ENCODE results near the gene CALHM3.

Gene CALHM3

DNA sequence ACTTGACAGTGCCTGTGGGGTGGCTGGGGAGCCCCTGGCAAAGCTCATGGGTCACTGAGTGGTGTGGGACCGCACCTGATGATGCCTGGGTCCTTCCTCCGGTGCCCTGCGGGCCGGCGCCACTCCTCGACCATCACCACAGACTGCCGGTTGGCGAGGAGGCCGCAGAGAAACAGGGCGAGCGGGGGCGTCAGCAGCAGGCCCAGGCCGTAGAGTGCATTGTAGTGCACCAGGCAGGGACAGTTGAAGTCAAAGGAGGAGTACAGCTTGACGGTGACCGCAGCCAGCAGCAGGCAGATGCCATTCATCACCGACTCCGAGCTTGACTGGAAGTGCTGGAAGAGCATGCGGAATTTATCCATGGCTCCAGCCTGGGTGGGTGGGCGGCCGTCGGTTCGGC is 369 bp downstream of the CALHM3 start:
- DNase-seq, result no peak
- Mint-ChIP-seq H3K9me3 (no peaks in the 10 kb centered on the region), H3K4me3 (no peak overlapping the region), H3K36me3 (ENCODE audit: low read depth) (no peaks in the 10 kb centered on the region), H3K4me1 (peaks cover 32% of the 10 kb centered on the region), H3K27ac (no peak overlapping the region), H3K27me3 (ENCODE audit: low read depth, poor library complexity) (peaks cover 6% of the 10 kb centered on the region)
- TF ChIP-seq, protein P1, sequence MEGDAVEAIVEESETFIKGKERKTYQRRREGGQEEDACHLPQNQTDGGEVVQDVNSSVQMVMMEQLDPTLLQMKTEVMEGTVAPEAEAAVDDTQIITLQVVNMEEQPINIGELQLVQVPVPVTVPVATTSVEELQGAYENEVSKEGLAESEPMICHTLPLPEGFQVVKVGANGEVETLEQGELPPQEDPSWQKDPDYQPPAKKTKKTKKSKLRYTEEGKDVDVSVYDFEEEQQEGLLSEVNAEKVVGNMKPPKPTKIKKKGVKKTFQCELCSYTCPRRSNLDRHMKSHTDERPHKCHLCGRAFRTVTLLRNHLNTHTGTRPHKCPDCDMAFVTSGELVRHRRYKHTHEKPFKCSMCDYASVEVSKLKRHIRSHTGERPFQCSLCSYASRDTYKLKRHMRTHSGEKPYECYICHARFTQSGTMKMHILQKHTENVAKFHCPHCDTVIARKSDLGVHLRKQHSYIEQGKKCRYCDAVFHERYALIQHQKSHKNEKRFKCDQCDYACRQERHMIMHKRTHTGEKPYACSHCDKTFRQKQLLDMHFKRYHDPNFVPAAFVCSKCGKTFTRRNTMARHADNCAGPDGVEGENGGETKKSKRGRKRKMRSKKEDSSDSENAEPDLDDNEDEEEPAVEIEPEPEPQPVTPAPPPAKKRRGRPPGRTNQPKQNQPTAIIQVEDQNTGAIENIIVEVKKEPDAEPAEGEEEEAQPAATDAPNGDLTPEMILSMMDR (IDR thresholded peaks at IDR 0.05), result no peak

DNA sequence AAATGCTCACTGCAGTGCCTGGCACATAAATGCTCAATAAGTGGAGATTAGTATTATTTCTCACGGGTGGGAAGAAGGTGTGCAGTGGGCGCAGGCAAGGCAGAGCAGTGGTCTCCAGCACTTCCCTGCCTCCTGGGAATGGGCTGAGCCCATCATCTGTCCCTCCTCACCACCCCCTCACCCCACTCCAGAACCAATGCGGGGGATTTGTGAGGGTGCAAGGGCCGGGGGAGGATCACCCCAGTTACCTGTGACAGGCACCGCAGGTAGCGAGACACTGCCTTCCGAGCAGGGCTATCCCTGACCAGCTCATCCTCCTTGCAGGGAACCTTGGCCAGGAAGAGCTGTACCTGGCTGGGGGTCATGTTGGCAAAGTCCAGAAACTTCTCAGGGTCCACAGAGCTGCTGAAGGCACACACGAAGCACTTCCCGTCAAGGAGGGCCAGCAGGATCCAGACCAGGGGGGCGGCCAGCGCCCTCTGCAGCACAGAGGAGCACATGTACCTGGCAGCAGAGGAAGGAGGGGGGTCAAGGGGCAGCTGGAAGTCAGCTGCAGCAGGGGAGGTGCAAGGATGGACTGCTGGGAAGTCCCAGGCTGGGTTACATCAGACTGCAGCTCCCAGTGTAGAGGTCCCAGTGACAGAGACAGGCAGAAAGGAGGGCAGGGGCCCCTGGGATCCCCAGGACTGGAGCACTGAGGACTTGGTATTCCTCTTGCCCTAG is 2.8 kb downstream of the CALHM3 start:
- Mint-ChIP-seq H3K4me1 (peaks cover 38% of the 10 kb centered on the region), H3K9me3 (no peaks in the 10 kb centered on the region), H3K4me3 (no peak overlapping the region), H3K27me3 (ENCODE audit: low read depth, poor library complexity) (peaks cover 3% of the 10 kb centered on the region), H3K27ac (no peak overlapping the region), H3K36me3 (ENCODE audit: low read depth) (no peaks in the 10 kb centered on the region)
- DNase-seq, result peak; percentile 48
- TF ChIP-seq, protein P1 (IDR thresholded peaks at IDR 0.05), result no peak

DNA sequence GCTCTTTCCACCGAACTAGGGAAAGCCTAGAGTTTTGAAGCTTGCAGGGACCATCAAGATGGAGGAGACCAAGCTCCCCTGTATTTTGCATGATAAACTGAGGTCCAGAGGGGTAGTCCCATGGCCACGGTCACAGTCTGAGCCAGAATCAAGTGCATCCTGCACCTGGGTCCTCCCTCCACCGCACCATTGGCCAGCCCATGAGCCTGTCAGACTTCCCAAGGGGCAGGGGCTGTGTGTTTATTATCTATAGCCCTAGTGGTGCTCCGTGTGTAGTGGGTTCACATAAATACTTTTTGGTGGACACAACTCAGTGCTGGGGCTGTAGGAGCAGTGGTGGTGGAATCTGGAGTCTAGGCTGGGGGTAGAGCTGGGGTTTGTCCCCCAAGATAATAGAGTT is 3.6 kb downstream of the CALHM3 start:
- no peak overlapping the region for H3K27ac Mint-ChIP-seq
- no peak overlapping the region for H3K4me3 Mint-ChIP-seq
- H3K36me3 Mint-ChIP-seq (ENCODE audit: low read depth), result no peaks in the 10 kb centered on the region
- H3K4me1 Mint-ChIP-seq, result peaks cover 38% of the 10 kb centered on the region
- no peak for DNase-seq
- H3K9me3 Mint-ChIP-seq, result no peaks in the 10 kb centered on the region
- TF ChIP-seq, protein P1 (IDR thresholded peaks at IDR 0.05), result no peak
- peaks cover 9% of the 10 kb centered on the region for H3K27me3 Mint-ChIP-seq (ENCODE audit: low read depth, poor library complexity)

- Mint-ChIP-seq H3K36me3 (ENCODE audit: low read depth) (no peaks in the 10 kb centered on the region), H3K27me3 (ENCODE audit: low read depth, poor library complexity) (peaks cover 9% of the 10 kb centered on the region), H3K9me3 (no peaks in the 10 kb centered on the region), H3K4me1 (peaks cover 29% of the 10 kb centered on the region), H3K4me3 (no peak overlapping the region), H3K27ac (no peak overlapping the region)
- DNase-seq, result no peak
- TF ChIP-seq, protein P1 (IDR thresholded peaks at IDR 0.05), result no peak
Measured at GRCh38 chr10:103474077-103474476, 5.0 kb downstream of the CALHM3 start.

DNA sequence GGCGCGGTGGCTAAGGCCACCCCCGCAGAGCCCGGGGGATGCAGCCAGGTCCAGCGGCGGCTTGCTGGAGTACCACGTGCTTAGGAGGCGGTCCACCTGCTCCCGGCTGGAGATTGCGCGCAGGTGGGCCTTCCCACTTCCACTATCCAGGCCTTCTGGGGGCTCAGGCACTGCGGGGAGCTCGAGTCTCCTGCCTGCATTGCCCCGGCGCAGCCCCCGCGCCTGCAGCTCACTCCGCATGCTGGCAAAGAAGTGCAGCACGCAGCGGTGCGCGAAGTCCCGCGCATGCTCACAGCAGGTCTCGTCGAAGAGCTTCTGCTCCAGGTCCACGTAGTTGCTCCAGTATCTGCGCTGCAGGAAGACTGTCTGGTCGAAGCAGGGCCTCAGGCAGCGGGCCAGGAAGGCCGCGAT is 5.8 kb downstream of the CALHM3 start:
- no peak for DNase-seq
- H3K9me3 Mint-ChIP-seq, result no peaks in the 10 kb centered on the region
- TF ChIP-seq, protein P1 (IDR thresholded peaks at IDR 0.05), result no peak

GRCh38 chr10:103472005-103472404 is 7.0 kb downstream of the CALHM3 start:
- no peaks in the 10 kb centered on the region for H3K36me3 Mint-ChIP-seq (ENCODE audit: low read depth)

More for the DNA sequence above, 5.8 kb downstream of the CALHM3 start:
- Mint-ChIP-seq H3K27ac (no peak overlapping the region), H3K36me3 (ENCODE audit: low read depth) (no peaks in the 10 kb centered on the region), H3K4me1 (peaks cover 21% of the 10 kb centered on the region), H3K4me3 (no peak overlapping the region), H3K27me3 (ENCODE audit: low read depth, poor library complexity) (peaks cover 13% of the 10 kb centered on the region)

More at GRCh38 chr10:103472005-103472404, 7.0 kb downstream of the CALHM3 start:
- TF ChIP-seq, protein P1 (IDR thresholded peaks at IDR 0.05), result no peak
- no peak for DNase-seq
- H3K4me1 Mint-ChIP-seq, result peaks cover 22% of the 10 kb centered on the region
- H3K9me3 Mint-ChIP-seq, result no peaks in the 10 kb centered on the region
- peaks cover 15% of the 10 kb centered on the region for H3K27me3 Mint-ChIP-seq (ENCODE audit: low read depth, poor library complexity)
- H3K27ac Mint-ChIP-seq, result peak overlapping the region; percentile 55
- H3K4me3 Mint-ChIP-seq, result peak overlapping the region; percentile 24
